Endodermal cell (in vitro differentiated cells): ENCODE measurements around the gene ERCC6L. TPM values are rescaled to one million over a fixed set of nuclear protein-coding genes. Genes with fewer than 3 reads are reported as not detected.
"Not testable (repeated sequence)": the region's sequence is repeated elsewhere in the genome, so short reads cannot be mapped to it uniquely, and the experiment has no call there.

ENCODE experiments used
- DNase-seq: peaks from one replicate; pipeline ENCODE4 v3.0.0-alpha.2; 2017
- H3K27ac ChIP-seq: 2 replicates; pipeline ENCODE4 v1.5.1; 2013; ENCODE audit warnings: mild to moderate bottlenecking, low read depth, low read length, moderate library complexity
- H3K27me3 ChIP-seq: 2 replicates; pipeline ENCODE4 v1.6.1; 2013; ENCODE audit warnings: mild to moderate bottlenecking, low read length, moderate library complexity; ENCODE audit not compliant: insufficient read depth, control insufficient read depth, poor library complexity, severe bottlenecking
- H3K36me3 ChIP-seq: 2 replicates; pipeline ENCODE4 v1.7.0; 2013; ENCODE audit warnings: mild to moderate bottlenecking, low read length, moderate library complexity; ENCODE audit not compliant: control insufficient read depth, insufficient read depth
- H3K4me1 ChIP-seq: one replicate; pipeline ENCODE4 v1.7.0; 2013; ENCODE audit warnings: low read length; ENCODE audit not compliant: control insufficient read depth, insufficient read depth
- H3K4me3 ChIP-seq: 2 replicates; pipeline ENCODE4 v1.5.1; 2013; ENCODE audit warnings: mild to moderate bottlenecking, low read length, moderate library complexity
- H3K9ac ChIP-seq: 2 replicates; pipeline ENCODE4 v1.6.1; 2013; ENCODE audit warnings: mild to moderate bottlenecking, low read length, moderate library complexity; ENCODE audit not compliant: poor library complexity, severe bottlenecking; ENCODE audit errors: extremely low read depth
- H3K9me3 ChIP-seq: 2 replicates; pipeline ENCODE4 v1.6.1; 2013; ENCODE audit warnings: mild to moderate bottlenecking, low read length, moderate library complexity; ENCODE audit not compliant: control insufficient read depth
- H3K27ac Mint-ChIP-seq: 2 replicates; pipeline ENCODE4 v1.8.0; 2020; ENCODE audit warnings: mixed read lengths
- H3K27me3 Mint-ChIP-seq: 2 replicates; pipeline ENCODE4 v1.8.0; 2021; ENCODE audit warnings: mild to moderate bottlenecking, mixed read lengths; ENCODE audit not compliant: insufficient read depth
- H3K36me3 Mint-ChIP-seq: 2 replicates; pipeline ENCODE4 v1.8.0; 2020; ENCODE audit warnings: low read depth, mixed read lengths
- H3K4me1 Mint-ChIP-seq: 2 replicates; pipeline ENCODE4 v1.8.0; 2020; ENCODE audit warnings: mixed read lengths
- H3K4me3 Mint-ChIP-seq: 2 replicates; pipeline ENCODE4 v1.8.0; 2020; ENCODE audit warnings: mild to moderate bottlenecking, moderate library complexity, mixed read lengths
- H3K9me3 Mint-ChIP-seq: 2 replicates; pipeline ENCODE4 v1.8.0; 2020; ENCODE audit warnings: mild to moderate bottlenecking, mixed read lengths
- CTCF ChIP-seq: fragments of 200-600 bp; sonication (generic); conservative IDR thresholded peaks from 2 replicates; pipeline ENCODE4 v1.5.0; 2021; ENCODE audit warnings: antibody characterized with exemption, mild to moderate bottlenecking
- WGBS, 2 experiments: methylation state at CpG; one replicate each; pipeline versions ENCODE4 v1.1.5 to v1.1.7; 2013; ENCODE audit warnings: missing lambda C conversion rate in 2 of 2, mixed read lengths in 1 of 2; ENCODE audit not compliant: insufficient coverage in 1 of 2, insufficient read length in 1 of 2; 5-methylcytosine and 5-hydroxymethylcytosine counted together
- total RNA-seq, 2 donors: library from RNA; stranded (reverse); fragmentation: NEBNext Ultra II Directional in 1 of 2; extraction: Animal tissue kit (Norgen Biotek cat#: 25700) in 1 of 2; gene quantifications; 2 replicates in 1 of 2; 3 replicates in 1 of 2; pipeline ENCODE4 v1.2.1, GENCODE V29; 2021

Gene ERCC6L
- total RNA-seq, 2 donors from 2014 or later, result 11.3 to 17.9 TPM

DNA sequence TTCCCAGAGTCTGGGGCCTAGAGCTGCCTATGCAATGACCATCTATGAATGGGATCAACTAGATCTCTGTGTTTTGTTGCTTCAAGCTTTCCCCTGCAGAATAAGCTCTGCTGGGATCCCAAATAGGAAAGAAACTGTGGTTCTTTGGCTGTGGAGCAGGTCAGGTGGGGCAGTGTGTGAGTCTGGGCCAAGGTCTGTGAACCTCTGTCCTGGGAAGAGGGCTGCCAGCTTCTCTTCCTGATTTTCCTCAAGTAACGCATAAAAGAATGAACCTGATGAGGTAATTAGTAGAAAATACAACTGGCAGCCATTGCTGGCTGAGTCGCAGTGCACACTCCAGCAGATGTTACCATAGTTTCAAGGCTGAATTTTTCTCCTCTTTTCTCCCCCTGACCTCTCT is 61.8 kb downstream of the ERCC6L start:
- 91% methylated on average over 2 of the region's 2 CpGs; no CpG with 5 or more reads in 1 of the 2 experiments for WGBS, 2 experiments
- Histone ChIP-seq H3K9ac (no peak overlapping the region), H3K27me3 (no peaks in the 10 kb centered on the region), H3K27ac (no peak overlapping the region), H3K36me3 (no peaks in the 10 kb centered on the region), H3K4me3 (no peak overlapping the region), H3K9me3 (no peaks in the 10 kb centered on the region), H3K4me1 (no peaks in the 10 kb centered on the region)
- Mint-ChIP-seq H3K36me3 (peaks cover 2% of the 10 kb centered on the region), H3K4me3 (no peak overlapping the region), H3K4me1 (no peaks in the 10 kb centered on the region), H3K27ac (no peak overlapping the region), H3K27me3 (peaks cover 22% of the 10 kb centered on the region), H3K9me3 (peaks cover 48% of the 10 kb centered on the region)
- DNase-seq, result no peak
- no peak for TF ChIP-seq CTCF

- not testable (repeated sequence) for H3K4me3 ChIP-seq, DNase-seq, H3K27ac ChIP-seq, H3K4me1 ChIP-seq, H3K27ac Mint-ChIP-seq, H3K4me1 Mint-ChIP-seq, H3K9me3 ChIP-seq, H3K27me3 ChIP-seq, H3K9ac ChIP-seq, H3K36me3 Mint-ChIP-seq, H3K4me3 Mint-ChIP-seq, H3K36me3 ChIP-seq
- 100% methylated on average over 2 of the region's 5 CpGs; no CpG with 5 or more reads in 1 of the 2 experiments for WGBS, 2 experiments
- peaks cover 22% of the 10 kb centered on the region for H3K27me3 Mint-ChIP-seq
- peaks cover 51% of the 10 kb centered on the region for H3K9me3 Mint-ChIP-seq
These were observed 62.5 kb downstream of the ERCC6L start for GRCh38 chrX:72176289-72176688.

- Histone ChIP-seq H3K4me1 (no peaks in the 10 kb centered on the region), H3K9ac (no peak overlapping the region), H3K27me3 (no peaks in the 10 kb centered on the region), H3K9me3 (no peaks in the 10 kb centered on the region), H3K27ac (no peak overlapping the region), H3K4me3 (no peak overlapping the region), H3K36me3 (no peaks in the 10 kb centered on the region)
- Mint-ChIP-seq H3K4me3 (no peak overlapping the region), H3K9me3 (peaks cover 47% of the 10 kb centered on the region), H3K36me3 (no peaks in the 10 kb centered on the region), H3K27me3 (peaks cover 11% of the 10 kb centered on the region), H3K27ac (no peak overlapping the region), H3K4me1 (no peaks in the 10 kb centered on the region)
- no peak for DNase-seq
- WGBS, 2 experiments, result 78 to 80% methylated on average over 1 to 4 of the region's 6 CpGs
- no peak for TF ChIP-seq CTCF
These were observed 69.7 kb downstream of the ERCC6L start for GRCh38 chrX:72169008-72169728.
